Measurements from ENCODE around the gene MGAT4C. TPM values are rescaled to one million over a fixed set of nuclear protein-coding genes. Genes with fewer than 3 reads are reported as not detected.

Gene MGAT4C
- total RNA-seq, 1 donor from 2014 or later = 0.25 TPM

- no peaks in the 10 kb centered on the region for H3K36me3 ChIP-seq
Measured at GRCh38 chr12:85993746-85994145, 262.4 kb downstream of the MGAT4C start.

GRCh38 chr12:85985996-85986395 lies 270.2 kb downstream of the MGAT4C start:
- DNase-seq (ENCODE audit: extremely low spot score in 2 of 2) = no peak
- no peaks in the 10 kb centered on the region for H3K4me1 ChIP-seq
- H3K36me3 ChIP-seq = no peaks in the 10 kb centered on the region
- TF ChIP-seq POLR2A (IDR thresholded peaks at IDR 0.05) (no peak), CTCF (IDR thresholded peaks at IDR 0.05) (no peak), POLR2AphosphoS5 (IDR thresholded peaks at IDR 0.05; ENCODE audit: insufficient read depth in 1 of 2, low read depth in 1 of 2) (no peak)
- H3K4me3 ChIP-seq = no peak overlapping the region
- H3K9me3 ChIP-seq = no peaks in the 10 kb centered on the region
- intact Hi-C loops (cut with DNase I) = no loop called here
- no peak overlapping the region for H3K27ac ChIP-seq
- no peaks in the 10 kb centered on the region for H3K27me3 ChIP-seq

More at GRCh38 chr12:85993746-85994145, 262.4 kb downstream of the MGAT4C start:
- DNase-seq (ENCODE audit: extremely low spot score in 2 of 2) = no peak
- no peak for TF ChIP-seq CTCF (IDR thresholded peaks at IDR 0.05)
- no peak for TF ChIP-seq POLR2A (IDR thresholded peaks at IDR 0.05)
- TF ChIP-seq POLR2AphosphoS5 (IDR thresholded peaks at IDR 0.05; ENCODE audit: insufficient read depth in 1 of 2, low read depth in 1 of 2) = no peak
- Histone ChIP-seq H3K9me3 (no peaks in the 10 kb centered on the region), H3K27me3 (no peaks in the 10 kb centered on the region), H3K4me3 (no peak overlapping the region), H3K4me1 (no peaks in the 10 kb centered on the region), H3K27ac (no peak overlapping the region)
- intact Hi-C loops (cut with DNase I) = no loop called here

GRCh38 chr12:85983601-85984000 lies 272.6 kb downstream of the MGAT4C start:
- no peaks in the 10 kb centered on the region for H3K27me3 ChIP-seq
- intact Hi-C loops (cut with DNase I) = no loop called here
- H3K4me3 ChIP-seq = no peak overlapping the region
- H3K4me1 ChIP-seq = no peaks in the 10 kb centered on the region
- no peak for DNase-seq (ENCODE audit: extremely low spot score in 2 of 2)
- TF ChIP-seq POLR2A (IDR thresholded peaks at IDR 0.05) (no peak), CTCF (IDR thresholded peaks at IDR 0.05) (no peak), POLR2AphosphoS5 (IDR thresholded peaks at IDR 0.05; ENCODE audit: insufficient read depth in 1 of 2, low read depth in 1 of 2) (no peak)
- H3K36me3 ChIP-seq = no peaks in the 10 kb centered on the region
- H3K9me3 ChIP-seq = no peaks in the 10 kb centered on the region
- no peak overlapping the region for H3K27ac ChIP-seq

GRCh38 chr12:85979641-85980040 lies 276.6 kb downstream of the MGAT4C start:
- H3K27me3 ChIP-seq = no peaks in the 10 kb centered on the region
- no peaks in the 10 kb centered on the region for H3K4me1 ChIP-seq
- intact Hi-C loops (cut with DNase I) = no loop called here
- no peak overlapping the region for H3K4me3 ChIP-seq
- TF ChIP-seq POLR2A (IDR thresholded peaks at IDR 0.05) = no peak
- no peak for TF ChIP-seq POLR2AphosphoS5 (IDR thresholded peaks at IDR 0.05; ENCODE audit: insufficient read depth in 1 of 2, low read depth in 1 of 2)
- TF ChIP-seq CTCF (IDR thresholded peaks at IDR 0.05) = no peak
- no peak overlapping the region for H3K27ac ChIP-seq
- no peaks in the 10 kb centered on the region for H3K9me3 ChIP-seq
- no peaks in the 10 kb centered on the region for H3K36me3 ChIP-seq
- DNase-seq (ENCODE audit: extremely low spot score in 2 of 2) = no peak

GRCh38 chr12:85975716-85976115 lies 280.5 kb downstream of the MGAT4C start:
- intact Hi-C loops (cut with DNase I) = no loop called here
- no peak for TF ChIP-seq POLR2A (IDR thresholded peaks at IDR 0.05)
- no peak for TF ChIP-seq POLR2AphosphoS5 (IDR thresholded peaks at IDR 0.05; ENCODE audit: insufficient read depth in 1 of 2, low read depth in 1 of 2)
- TF ChIP-seq CTCF (IDR thresholded peaks at IDR 0.05) = no peak

More at GRCh38 chr12:85975716-85976115, 280.5 kb downstream of the MGAT4C start:
- no peak overlapping the region for H3K4me3 ChIP-seq
- no peaks in the 10 kb centered on the region for H3K4me1 ChIP-seq
- H3K36me3 ChIP-seq = no peaks in the 10 kb centered on the region
- no peak for DNase-seq (ENCODE audit: extremely low spot score in 2 of 2)
- H3K9me3 ChIP-seq = no peaks in the 10 kb centered on the region
- H3K27me3 ChIP-seq = no peaks in the 10 kb centered on the region
- H3K27ac ChIP-seq = no peak overlapping the region
